GM19467 (cell line): ENCODE data around the gene ARSA.
"Not testable (repeated sequence)": the region's sequence is repeated elsewhere in the genome, so short reads cannot be mapped to it uniquely, and the experiment has no call there.

ENCODE experiments used
- ATAC-seq: cut with Tn5 transposase; IDR thresholded peaks from one replicate; pipeline ENCODE4 v1.9.1; 2021; ENCODE audit warnings: mild to moderate bottlenecking, moderate library complexity; ENCODE audit not compliant: unreplicated experiment

Gene ARSA

DNA sequence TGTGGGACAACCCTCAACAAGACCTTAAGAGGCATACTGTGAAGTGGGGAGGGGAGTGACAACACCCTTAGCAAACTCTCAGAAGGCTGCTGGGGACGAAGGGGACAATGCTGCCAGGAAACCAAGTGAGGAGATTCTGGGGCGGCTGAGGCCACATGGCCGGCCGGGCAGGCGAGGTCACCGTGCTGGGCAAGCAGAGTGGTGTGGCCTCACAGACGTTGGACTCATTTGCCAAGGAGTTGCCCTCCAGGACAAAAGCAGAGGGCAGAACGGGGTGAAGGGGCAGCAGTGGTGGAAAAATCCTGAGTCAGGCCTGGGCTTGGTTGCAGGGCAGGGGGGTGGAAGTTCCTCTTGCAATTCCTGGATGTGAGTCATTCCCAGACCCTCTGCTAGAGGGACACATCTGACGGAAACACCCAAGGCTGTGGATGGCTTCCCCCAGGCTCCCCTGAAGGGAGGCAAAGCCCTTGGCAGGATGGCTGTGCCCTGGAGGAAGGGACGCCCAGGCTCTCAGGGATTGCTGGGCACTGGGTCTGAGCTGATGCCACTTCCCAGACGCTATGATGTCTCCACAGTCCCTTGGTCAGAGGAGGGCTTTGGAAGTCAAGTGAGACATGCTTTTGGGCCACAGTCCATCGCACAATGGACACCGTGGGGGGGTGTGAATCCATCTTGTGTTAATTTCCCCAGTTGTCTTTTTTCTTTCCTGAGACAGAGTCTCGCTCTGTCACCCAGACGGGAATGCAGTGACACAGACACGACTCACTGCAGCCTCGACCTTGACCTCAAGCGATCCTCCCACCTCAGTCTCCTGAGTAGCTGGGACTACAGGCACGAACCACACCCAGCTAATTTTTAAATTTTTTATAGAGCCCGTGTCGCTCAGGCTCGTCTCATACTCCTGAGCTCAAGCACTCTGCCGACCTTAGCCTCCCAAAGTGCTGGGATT is 28.4 kb upstream of the ARSA start:
- no peak for ATAC-seq

DNA sequence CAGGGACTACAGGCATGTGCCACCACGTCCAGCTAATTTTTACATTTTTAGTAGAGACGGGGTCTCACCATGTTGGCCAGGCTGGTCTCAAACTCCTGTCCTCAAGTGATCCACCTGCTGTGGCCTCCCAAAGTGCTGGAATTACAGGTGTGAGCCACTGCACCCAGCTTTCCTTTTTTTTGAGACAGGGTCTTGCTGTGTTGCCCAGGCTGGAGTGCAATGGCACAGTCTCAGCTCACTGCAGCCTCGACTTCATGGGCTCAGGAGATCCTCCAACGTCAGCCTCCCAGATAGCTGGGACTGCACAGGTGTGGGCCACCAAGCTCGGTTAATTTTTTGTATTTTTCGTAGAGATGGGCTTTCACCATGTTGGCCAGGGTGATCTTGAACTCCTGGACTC is 26.7 kb upstream of the ARSA start:
- not testable (repeated sequence) for ATAC-seq

DNA sequence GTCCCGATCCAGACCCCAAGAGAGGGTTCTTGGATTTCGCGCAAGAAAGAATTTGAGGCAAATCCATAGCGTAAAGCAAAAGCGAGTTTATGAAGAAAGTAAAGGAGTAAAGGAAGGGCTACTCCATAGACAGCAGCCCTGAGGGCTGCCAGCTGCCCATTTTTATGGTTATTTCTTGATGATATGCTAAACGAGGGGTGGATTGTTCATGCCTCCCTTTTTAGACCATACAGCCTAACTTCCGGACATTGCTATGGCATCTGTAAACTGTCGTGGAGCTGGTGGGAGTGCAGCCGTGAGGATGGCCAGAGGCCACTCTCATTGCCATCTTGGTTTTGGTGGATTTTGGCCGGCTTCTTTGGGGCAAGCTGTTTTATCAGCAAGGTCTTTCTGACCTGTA is 25.3 kb upstream of the ARSA start:
- ATAC-seq, result no peak

DNA sequence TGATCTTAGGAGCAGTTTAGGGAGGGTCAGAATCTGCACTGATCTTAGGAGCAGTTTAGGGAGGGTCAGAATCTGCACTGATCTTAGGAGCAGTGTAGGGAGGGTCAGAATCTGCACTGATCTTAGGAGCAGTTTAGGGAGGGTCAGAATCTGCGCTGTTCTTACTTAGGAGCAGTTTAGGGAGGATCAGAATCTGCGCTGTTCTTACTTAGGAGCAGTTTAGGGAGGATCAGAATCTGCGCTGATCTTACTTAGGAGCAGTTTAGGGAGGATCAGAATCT is 15.8 kb upstream of the ARSA start:
- ATAC-seq, result not testable (repeated sequence)

DNA sequence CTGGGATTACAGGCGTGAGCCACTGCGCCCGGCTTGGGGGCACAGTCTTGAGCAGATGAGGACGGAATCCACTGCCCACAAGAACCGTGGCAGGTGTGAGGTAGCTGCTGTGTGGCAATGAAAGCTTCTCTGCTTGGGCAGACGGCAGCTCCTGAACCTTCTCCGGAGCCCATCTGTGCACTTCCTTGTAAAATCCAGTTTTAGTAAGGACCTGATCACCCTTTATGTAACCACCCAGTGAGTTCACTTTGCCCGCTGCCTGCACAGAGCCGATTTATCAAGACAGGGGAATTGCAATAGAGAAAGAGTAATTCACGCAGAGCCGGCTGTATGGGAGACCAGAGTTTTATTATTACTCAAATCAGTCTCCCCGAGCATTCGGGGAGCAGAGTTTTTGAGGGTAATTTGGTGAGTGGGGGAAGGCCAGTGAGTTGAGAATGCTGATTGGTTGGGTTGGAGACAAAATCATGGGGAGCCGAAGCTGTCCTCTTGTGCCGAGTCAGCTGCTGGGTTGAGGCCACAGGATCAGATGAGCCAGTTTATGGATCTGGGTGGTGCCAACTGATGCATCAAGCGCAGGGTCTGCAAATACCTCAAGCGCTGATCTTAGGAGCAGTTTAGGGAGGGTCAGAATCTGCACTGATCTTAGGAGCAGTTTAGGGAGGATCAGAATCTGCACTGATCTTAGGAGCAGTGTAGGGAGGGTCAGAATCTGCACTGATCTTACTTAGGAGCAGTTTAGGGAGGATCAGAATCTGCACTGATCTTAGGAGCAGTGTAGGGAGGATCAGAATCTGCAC is 15.3 kb upstream of the ARSA start:
- not testable (repeated sequence) for ATAC-seq

DNA sequence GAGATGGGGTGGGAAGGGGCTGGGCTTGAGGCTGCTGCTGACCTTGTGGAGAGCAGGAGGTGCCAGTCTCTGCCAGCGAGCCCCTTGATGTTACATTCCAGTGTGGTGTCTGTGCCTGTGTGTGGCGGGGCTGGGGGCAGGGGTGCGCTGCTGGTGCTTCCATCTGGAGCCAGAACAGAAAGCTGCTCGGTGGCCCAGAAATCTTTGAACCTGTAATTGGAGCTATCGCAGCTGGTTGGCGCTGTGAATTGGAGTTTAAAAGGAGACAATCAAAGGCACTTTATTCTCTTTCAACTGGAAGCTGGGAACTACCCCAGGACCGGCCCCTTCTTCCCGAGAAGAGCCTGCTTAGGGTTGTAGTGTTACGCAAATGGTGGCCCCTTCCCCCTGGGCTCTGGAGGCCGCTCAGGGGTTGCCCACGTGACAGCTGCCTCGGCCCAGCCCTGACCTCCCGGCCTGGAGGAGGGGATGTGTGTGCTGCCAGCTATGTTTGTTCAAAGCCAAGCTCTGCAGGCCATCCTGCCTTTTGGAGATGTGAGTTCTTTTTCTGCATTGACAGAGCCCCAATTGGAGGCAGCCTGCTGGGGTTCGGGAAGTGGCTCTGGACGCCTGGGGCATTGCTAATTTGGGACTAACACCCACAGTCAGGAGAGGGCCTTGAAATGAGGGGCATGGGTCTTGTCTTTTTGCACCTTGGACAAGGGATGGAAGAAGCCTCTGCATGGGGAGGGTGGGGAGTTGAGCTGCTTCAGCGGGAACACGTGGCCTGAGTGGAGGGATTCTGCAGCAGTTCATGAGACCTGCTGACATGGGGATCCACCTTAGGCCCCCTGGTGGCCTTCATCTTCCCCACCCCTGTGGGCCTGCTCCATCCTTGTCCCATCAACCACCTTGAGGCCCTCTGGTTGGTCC is 14.0 kb upstream of the ARSA start:
- no peak for ATAC-seq

DNA sequence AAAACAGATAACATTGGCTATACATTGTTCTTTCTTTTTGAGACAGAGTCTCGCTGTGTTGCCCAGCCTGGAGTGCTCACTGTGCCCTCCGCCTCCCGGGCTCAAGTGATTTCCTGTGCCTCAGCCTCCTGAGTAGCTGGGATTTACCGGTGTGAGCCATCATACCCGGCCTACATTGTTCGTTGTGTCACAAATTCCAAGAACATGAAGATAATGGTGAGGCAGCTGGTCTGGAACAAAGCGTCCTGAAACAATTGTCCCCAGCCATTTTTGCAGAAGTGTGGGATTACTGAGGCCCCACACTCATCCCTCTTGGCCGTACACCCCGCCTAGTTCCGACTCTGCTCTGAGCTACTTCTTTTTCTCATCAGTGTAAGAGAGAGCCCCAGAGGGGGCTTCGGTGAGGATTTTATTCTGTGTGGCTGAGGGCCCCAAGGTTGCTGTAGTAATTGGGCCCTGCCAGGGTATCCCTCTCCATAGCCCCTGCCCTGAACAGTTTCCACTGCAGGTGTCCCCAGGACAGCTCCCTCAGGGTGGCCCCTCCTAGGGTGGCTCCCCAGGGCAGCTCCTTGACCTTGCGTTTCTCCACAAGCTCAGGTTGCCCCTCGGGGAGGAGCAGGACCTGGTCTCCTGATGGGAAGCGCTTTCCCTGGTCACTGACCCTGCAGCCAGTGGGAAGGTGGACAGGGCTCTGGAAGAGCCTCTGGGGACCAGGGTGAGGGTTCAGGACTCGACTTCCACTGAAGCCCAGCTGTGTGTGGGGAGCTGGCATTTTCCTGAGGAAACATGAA is 13.1 kb upstream of the ARSA start:
- ATAC-seq, result no peak

DNA sequence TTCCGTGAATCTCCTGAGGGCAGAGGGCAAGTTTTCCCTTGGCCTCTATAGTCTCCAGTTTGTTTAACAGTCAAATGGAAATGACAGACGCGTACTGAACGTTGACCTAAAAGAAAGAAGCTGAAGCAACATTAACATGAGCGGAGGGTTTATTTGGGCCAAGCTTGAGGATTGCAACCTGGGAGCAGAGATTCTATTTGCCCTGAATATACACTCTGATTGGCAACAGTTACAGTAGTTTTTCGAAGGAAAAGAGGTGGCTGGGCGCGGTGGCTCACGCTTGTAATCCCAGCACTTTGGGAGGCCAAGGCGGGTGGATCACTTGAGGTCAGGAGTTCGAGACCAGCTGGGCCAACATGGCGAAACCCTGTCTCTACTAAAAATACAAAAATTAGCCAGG is 12.3 kb upstream of the ARSA start:
- not testable (repeated sequence) for ATAC-seq

DNA sequence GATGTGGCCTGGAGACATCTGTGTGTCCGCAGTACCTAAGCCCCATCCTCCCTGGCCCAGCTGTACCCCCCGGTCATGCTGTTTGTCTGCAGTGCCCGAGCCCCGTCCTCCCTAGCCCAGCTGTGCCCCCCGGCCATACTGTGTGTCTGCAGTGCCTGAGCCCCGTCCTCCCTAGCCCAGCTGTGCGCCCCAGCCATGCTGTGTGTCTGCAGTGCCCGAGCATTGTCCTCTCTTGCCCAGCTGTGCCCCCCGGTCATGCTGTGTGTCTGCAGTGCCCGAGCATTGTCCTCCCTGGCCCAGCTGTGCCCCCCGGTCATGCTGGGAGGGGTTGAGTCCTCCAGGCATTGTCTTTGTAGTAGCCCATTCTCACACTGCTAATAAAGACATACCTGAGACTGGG is 7.6 kb upstream of the ARSA start:
- ATAC-seq, result no peak

DNA sequence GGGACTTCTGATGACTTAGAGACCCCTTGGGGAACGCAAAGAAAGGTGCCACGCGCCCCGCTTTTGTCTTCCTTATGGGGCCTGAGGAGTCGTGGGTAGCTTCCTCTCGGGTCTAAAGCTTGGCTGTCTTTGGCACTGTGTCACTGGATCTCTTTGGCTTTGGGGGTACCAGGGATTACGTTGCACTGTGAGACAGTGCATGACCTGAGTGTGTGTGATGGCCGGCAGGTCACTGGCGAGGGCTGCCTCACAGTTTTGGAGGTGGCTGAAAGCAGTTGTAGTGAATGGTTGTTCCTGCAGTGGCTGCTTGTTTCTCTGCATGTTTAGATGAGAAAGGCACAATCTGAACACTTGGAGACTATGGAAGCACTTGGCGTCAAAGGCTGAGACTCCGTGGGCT is 5.8 kb upstream of the ARSA start:
- no peak for ATAC-seq

DNA sequence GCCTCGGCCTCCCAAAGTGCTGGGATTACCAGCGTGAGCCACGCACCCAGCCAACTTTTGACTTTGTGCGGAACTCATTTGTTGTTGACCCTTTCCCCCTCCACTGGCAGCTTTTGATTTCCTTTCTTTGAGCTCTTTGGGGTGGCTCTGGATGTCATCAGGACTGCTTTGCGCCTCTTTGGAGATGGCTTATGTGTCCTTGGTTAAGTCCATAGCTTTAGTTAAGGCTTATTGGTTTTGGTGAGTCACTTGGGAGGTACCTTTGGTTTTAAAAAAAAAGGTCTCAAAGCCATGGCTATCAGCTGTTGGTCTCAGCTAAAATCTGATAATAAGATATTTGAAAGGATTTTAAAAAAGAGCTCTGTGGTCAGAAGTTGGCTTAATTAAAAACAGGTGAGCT is 5.1 kb upstream of the ARSA start:
- no peak for ATAC-seq

DNA sequence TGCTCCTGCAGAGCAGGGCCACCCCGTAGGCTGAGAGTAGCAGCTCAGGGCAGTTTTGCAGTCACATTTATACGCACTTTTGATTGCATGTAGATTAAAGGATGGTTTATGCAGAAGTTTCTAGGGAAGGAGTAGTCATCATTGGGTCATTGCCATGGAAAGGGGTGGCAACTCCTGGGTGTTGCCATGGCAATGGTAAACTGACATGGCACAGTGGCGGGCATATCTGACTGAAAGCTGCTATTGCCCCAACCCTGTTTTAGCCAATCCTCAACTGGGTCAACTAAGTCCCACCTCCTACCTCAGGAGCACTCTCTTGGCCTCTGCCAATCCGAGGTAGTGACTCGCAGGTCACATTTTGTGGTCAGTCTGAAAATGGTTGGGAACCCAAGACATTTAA is 2.4 kb upstream of the ARSA start:
- no peak for ATAC-seq

DNA sequence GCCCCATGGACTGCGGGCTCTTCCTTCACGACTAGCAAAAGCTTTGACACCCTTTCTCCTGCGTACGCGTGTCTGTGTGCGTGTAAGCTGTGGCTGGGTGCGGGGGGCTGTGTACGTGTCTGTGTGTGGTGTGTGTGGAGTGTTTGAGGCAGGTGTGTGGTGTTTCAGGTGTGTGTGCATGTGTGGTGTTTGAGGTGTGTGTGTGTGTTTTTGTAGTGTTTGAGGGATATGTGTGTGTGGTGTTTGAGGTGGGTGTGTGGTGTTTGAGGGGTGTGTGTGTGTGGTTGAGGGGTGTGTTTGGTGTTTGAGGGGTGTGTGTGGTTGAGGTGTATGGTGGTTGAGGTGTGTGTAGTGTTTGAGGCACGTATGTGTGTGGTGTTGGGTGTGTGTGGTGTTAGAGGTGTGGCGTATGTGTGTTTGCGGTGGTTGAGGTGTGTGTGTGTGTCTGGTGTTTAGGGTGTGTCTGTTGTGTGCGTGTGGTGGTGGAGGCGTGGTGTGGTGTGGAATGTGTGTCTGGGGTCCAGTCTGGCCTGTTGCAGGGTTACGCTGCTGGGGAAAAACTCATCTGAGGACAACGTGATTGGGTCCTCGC is 687 bp upstream of the ARSA start:
- ATAC-seq, result no peak

DNA sequence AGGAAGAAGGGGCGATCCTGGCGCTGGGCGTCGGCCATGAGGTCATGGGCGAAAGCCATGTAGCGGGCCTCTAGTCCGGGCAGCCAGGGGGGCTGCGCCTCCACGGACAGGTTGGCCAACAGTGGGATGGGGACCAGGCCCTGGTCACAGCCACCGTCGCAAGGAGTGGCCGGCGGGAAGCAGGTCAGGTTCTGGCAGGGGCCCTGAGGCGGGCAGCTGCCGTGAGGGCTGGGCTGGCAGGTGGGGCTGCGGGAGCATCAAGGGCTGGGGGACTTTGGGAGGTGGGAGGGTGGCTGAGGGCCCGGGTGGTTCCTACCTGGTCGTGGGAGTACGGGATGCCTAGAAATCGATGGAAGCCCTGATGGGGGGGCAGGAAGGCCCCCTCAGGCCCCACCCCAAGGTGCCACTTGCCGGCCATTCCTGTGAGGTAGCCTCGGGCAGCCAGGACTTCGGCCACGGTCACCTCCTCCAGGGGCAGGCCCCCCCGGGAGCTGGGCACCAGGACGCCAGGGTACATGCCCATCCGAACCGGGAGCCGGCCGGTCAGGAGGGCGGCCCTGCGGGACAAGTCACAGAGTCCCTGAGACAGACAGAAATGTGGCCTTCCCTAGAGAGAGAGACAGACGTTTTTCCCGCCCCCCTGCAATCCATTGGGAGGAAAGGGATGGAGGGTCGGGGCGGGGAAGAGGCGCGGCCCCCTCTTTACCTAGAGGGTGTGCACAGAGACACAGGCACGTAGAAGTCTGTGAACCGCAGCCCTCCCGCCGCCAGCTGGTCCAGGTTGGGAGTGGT is 906 bp downstream of the ARSA start:
- no peak for ATAC-seq

DNA sequence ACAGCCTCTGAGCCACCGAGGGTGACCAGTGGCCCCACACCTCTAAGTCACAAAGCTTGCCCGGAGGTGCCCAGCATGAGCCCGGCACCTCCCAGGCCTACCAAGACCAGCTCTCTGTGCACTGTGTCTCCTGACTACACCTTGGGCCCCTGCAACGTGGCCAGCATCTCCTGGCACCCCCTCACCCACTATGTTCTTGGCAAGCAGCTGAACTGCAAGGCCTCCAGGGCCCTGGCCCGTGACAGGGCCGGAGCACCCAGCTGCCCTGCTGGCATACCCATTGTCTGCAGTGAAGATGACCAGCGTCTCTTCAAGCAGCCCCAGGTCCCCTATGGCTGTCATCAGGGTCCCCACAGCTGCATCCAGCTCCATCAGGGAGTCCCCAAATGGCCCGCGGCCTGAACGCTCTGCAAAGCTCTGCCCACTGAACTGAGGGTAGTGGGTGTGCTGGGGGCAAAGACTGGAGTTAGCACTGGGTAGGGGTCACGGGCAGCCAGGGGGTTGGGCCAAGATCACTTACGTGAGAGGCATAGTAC is 1.6 kb downstream of the ARSA start:
- ATAC-seq, result no peak

DNA sequence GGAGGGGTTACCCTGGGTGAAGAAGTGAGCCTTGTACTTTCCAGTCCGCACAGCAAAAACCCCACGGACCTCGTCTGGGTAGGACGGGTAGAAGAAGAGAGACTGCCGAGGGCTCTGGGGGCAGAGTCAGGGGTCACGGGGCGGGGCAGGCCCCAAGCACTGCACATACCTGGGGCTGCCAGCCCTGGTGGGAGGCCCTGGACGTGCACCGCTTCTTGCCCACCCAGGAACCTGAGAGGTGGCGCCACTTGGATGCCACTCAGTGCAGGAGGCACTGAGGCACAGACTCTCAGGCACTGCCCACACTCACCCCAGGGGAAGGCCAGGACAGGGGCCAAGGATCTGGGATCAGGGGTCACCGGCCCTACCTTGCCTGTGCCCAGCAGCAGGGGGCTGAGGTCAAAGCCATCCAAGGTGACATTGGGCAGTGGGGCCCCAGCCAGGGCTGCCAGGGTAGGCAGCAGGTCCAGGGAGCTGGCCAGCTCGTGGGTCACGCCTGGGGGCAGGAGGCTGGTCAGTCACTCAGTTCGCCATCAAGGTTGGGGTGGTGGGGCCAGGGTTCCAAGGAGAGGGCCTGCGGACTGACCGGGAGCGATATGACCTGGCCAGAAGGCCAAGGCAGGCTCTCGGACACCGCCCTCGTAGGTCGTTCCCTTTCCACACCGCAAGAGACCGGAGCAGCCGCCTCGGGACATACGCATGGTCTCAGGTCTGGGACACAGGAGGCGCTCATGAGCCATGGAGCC is 2.2 kb downstream of the ARSA start:
- no peak for ATAC-seq

DNA sequence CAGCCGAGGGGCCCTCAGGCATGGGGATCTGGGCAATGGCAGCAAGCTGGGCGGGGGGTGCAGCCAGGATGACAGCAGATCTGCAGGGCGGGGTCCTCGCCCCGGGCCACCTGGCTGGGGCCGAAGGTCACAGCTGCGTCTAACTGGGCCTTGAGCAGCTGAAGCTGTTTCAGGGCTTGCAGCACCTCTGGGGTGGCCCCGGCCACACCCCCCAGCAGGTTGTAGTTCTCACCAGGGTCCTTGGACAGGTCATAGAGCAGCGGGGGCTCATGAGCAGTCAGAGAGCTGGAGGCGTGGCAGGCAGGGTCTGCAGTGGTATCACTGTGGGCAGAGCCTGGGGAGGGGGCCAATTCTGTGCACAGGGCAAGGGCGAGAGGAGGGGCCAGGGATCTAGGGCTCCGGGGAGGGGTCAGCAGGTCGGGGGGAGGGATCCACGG is 2.8 kb downstream of the ARSA start:
- no peak for ATAC-seq
